Ishikawa (cell line): ENCODE measurements around the gene XKR8.

Source experiments
- CEBPB ChIP-seq: IDR thresholded peaks from 2 replicates; pipeline ENCODE4 v1.6.1; 2012
- CREB1 ChIP-seq: IDR thresholded peaks from 2 replicates; pipeline ENCODE4 v1.6.1; 2012; ENCODE audit warnings: low read depth
- EGR1 ChIP-seq: IDR thresholded peaks from 2 replicates; pipeline ENCODE4 v1.6.1; 2012
- EP300 ChIP-seq: IDR thresholded peaks from 2 replicates; pipeline ENCODE4 v1.6.1; 2012; ENCODE audit warnings: borderline replicate concordance
- FOXM1 ChIP-seq: IDR thresholded peaks from 2 replicates; pipeline ENCODE4 v1.6.1; 2012; ENCODE audit warnings: low read depth, borderline replicate concordance
- NFIC ChIP-seq: IDR thresholded peaks from 2 replicates; pipeline ENCODE4 v1.6.1; 2012
- RAD21 ChIP-seq: IDR thresholded peaks from 2 replicates; pipeline ENCODE4 v1.6.1; 2012; ENCODE audit warnings: low read depth
- REST ChIP-seq: IDR thresholded peaks from 2 replicates; pipeline ENCODE4 v1.6.1; 2012; ENCODE audit warnings: low read depth, mild to moderate bottlenecking
- TAF1 ChIP-seq: IDR thresholded peaks from 2 replicates; pipeline ENCODE4 v1.6.1; 2012; ENCODE audit warnings: low read depth, mild to moderate bottlenecking
- TCF12 ChIP-seq: IDR thresholded peaks from 2 replicates; pipeline ENCODE4 v1.6.1; 2012; ENCODE audit warnings: low read depth
- TEAD4 ChIP-seq: IDR thresholded peaks from 2 replicates; pipeline ENCODE4 v1.6.1; 2012
- YY1 ChIP-seq: IDR thresholded peaks from 2 replicates; pipeline ENCODE4 v1.6.1; 2012; ENCODE audit warnings: low read depth
- ZBTB7A ChIP-seq: IDR thresholded peaks from 2 replicates; pipeline ENCODE4 v1.6.1; 2012; ENCODE audit warnings: low read depth
- TF ChIP-seq, protein P1 (sequence below): IDR thresholded peaks from 2 replicates; pipeline ENCODE4 v1.6.1; 2012
- TF ChIP-seq, protein P2 (sequence below): IDR thresholded peaks from 2 replicates; pipeline ENCODE4 v1.6.1; 2012

Gene XKR8

GRCh38 chr1:27980216-27980845, 20.6 kb downstream of the XKR8 start:
- TF ChIP-seq, protein P1, sequence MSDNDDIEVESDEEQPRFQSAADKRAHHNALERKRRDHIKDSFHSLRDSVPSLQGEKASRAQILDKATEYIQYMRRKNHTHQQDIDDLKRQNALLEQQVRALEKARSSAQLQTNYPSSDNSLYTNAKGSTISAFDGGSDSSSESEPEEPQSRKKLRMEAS: no peak
- no peak for TF ChIP-seq EGR1
- no peak for TF ChIP-seq REST
- TF ChIP-seq ZBTB7A: no peak
- TF ChIP-seq TCF12: no peak
- TF ChIP-seq RAD21: no peak
- TF ChIP-seq, protein P2, sequence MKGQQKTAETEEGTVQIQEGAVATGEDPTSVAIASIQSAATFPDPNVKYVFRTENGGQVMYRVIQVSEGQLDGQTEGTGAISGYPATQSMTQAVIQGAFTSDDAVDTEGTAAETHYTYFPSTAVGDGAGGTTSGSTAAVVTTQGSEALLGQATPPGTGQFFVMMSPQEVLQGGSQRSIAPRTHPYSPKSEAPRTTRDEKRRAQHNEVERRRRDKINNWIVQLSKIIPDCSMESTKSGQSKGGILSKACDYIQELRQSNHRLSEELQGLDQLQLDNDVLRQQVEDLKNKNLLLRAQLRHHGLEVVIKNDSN: no peak
- TF ChIP-seq YY1: no peak
- TF ChIP-seq CEBPB: no peak
- TF ChIP-seq TEAD4: no peak

DNA sequence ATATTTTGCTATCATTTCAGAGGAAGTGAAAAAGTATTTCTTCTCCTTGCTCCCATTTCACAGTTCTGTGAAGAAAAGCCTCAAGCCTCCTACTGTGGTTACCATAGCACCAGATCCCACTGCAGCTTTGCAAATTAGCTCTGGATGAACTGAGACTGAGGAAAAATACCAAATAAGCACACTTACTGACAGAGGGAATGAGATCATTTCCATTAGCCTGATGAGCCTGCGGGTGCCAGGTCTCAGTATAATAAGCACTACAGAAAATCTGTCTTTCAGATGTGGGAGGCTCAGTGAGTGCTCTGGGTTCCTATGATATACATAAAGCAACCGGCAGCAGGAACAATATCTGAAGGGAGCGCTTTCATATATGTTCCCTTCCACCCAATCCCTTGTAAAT, 21.4 kb downstream of the XKR8 start:
- TF ChIP-seq TEAD4: no peak
- no peak for TF ChIP-seq CREB1
- no peak for TF ChIP-seq RAD21
- TF ChIP-seq REST: no peak
- no peak for TF ChIP-seq EGR1
- TF ChIP-seq, protein P2: no peak
- no peak for TF ChIP-seq TCF12
- TF ChIP-seq NFIC: no peak
- TF ChIP-seq, protein P1: no peak

GRCh38 chr1:27990920-27991537, 31.3 kb downstream of the XKR8 start:
- TF ChIP-seq EP300 (no peak), EGR1 (no peak), TEAD4 (no peak), CEBPB (no peak), TCF12 (no peak), RAD21 (no peak), ZBTB7A (no peak), CREB1 (no peak), FOXM1 (no peak), REST (no peak)

- TF ChIP-seq, protein P1: no peak
- TF ChIP-seq TCF12 (no peak), TAF1 (no peak), EP300 (no peak), REST (no peak)
Measured at GRCh38 chr1:27992276-27992675, 32.5 kb downstream of the XKR8 start.
